DND-41 (cell line): ENCODE data around the gene NKX1-2.

Experiments used
- EZH2 ChIP-seq: IDR thresholded peaks from 3 replicates; pipeline ENCODE4 v1.6.1; 2012; ENCODE audit warnings: borderline replicate concordance, low read depth, mild to moderate bottlenecking, moderate library complexity, low read length, inconsistent platforms; ENCODE audit not compliant: severe bottlenecking
- TF ChIP-seq, protein P1 (sequence below): IDR thresholded peaks from 2 replicates; pipeline ENCODE4 v1.5.1; 2012; ENCODE audit warnings: borderline replicate concordance, low read length, moderate library complexity, mild to moderate bottlenecking; ENCODE audit not compliant: poor library complexity, severe bottlenecking; ENCODE audit errors: extremely low read depth

GRCh38 chr10:124492266-124492665 lies 42.4 kb upstream of the NKX1-2 start:
- TF ChIP-seq, protein P1, sequence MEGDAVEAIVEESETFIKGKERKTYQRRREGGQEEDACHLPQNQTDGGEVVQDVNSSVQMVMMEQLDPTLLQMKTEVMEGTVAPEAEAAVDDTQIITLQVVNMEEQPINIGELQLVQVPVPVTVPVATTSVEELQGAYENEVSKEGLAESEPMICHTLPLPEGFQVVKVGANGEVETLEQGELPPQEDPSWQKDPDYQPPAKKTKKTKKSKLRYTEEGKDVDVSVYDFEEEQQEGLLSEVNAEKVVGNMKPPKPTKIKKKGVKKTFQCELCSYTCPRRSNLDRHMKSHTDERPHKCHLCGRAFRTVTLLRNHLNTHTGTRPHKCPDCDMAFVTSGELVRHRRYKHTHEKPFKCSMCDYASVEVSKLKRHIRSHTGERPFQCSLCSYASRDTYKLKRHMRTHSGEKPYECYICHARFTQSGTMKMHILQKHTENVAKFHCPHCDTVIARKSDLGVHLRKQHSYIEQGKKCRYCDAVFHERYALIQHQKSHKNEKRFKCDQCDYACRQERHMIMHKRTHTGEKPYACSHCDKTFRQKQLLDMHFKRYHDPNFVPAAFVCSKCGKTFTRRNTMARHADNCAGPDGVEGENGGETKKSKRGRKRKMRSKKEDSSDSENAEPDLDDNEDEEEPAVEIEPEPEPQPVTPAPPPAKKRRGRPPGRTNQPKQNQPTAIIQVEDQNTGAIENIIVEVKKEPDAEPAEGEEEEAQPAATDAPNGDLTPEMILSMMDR = no peak
- no peak for TF ChIP-seq EZH2
